Activated CD8-positive, alpha-beta T cell treated with anti-CD3 and anti-CD28 coated beads for 36 hours (primary cell): ENCODE results near the gene KCNJ15. TPM values are rescaled to one million over a fixed set of nuclear protein-coding genes. Genes with fewer than 3 reads are reported as not detected.

Source experiments
- ATAC-seq: fragments of 200-7000 bp; cut with Tn5 transposase; one replicate; pipeline ENCODE4 v1.10.0; 2021; ENCODE audit warnings: mild to moderate bottlenecking, moderate library complexity
- CTCF ChIA-PET: fragments of 350-600 bp; sonication (Branson Sonifier 250); formaldehyde crosslinking; loops from one replicate; lab custom pipeline; 2021; ENCODE audit warnings: antibody characterized with exemption; lab: Charles Lee
- POLR2A ChIA-PET: fragments of 350-600 bp; sonication (Branson Sonifier 250); formaldehyde crosslinking; loops from one replicate; lab custom pipeline; 2021; ENCODE audit warnings: antibody characterized with exemption; lab: Charles Lee
- DNase-seq: peaks from one replicate; pipeline ENCODE4 v3.0.0-alpha.2; 2020
- H3K27ac Mint-ChIP-seq: one replicate; pipeline ENCODE4 v1.8.0; 2021; ENCODE audit warnings: mild to moderate bottlenecking, mixed read lengths
- H3K27me3 Mint-ChIP-seq: one replicate; pipeline ENCODE4 v1.8.0; 2021; ENCODE audit warnings: mixed read lengths
- H3K36me3 Mint-ChIP-seq: one replicate; pipeline ENCODE4 v1.8.0; 2021; ENCODE audit warnings: low read depth, mixed read lengths
- H3K4me1 Mint-ChIP-seq: one replicate; pipeline ENCODE4 v1.8.0; 2021; ENCODE audit warnings: low read depth, mixed read lengths
- H3K4me3 Mint-ChIP-seq: one replicate; pipeline ENCODE4 v1.8.0; 2021; ENCODE audit warnings: mild to moderate bottlenecking, moderate library complexity, mixed read lengths
- H3K9me3 Mint-ChIP-seq: one replicate; pipeline ENCODE4 v1.8.0; 2021; ENCODE audit warnings: mixed read lengths
- CTCF ChIP-seq: fragments of 200-600 bp; IDR thresholded peaks from one replicate; pipeline ENCODE4 v1.8.0; 2022; ENCODE audit warnings: antibody characterized with exemption, mild to moderate bottlenecking
- intact Hi-C: fragments of 100-400 bp; cut with micrococcal nuclease; formaldehyde crosslinking; loops from one replicate; pipeline ENCODE4 v1.10.0; 2022
- total RNA-seq, 2 experiments: library from RNA; stranded (reverse); gene quantifications; one replicate each; pipeline ENCODE4 v1.2.3, GENCODE V29; 2021

The KCNJ15 gene
- total RNA-seq, 2 experiments from 2014 or later, result 0.43 TPM; not detected in 1

- ChIA-PET CTCF (no interaction called here), POLR2A (no interaction called here)
- H3K4me3 Mint-ChIP-seq, result no peak overlapping the region
- intact Hi-C loops, result no loop called here
- DNase-seq (no peak), ATAC-seq (no peak)
- H3K4me1 Mint-ChIP-seq, result peaks cover 8% of the 10 kb centered on the region
- H3K27ac Mint-ChIP-seq, result no peak overlapping the region
- H3K36me3 Mint-ChIP-seq, result no peaks in the 10 kb centered on the region
- peaks cover 5% of the 10 kb centered on the region for H3K27me3 Mint-ChIP-seq
- H3K9me3 Mint-ChIP-seq, result no peaks in the 10 kb centered on the region
- TF ChIP-seq CTCF, result no peak
Measured at GRCh38 chr21:38289705-38290485, 33.1 kb downstream of the KCNJ15 start.

GRCh38 chr21:38290809-38291208 is 34.0 kb downstream of the KCNJ15 start:
- no peak overlapping the region for H3K27ac Mint-ChIP-seq
- DNase-seq, result no peak
- ChIA-PET CTCF (no interaction called here), POLR2A (no interaction called here)
- H3K9me3 Mint-ChIP-seq, result no peaks in the 10 kb centered on the region
- peaks cover 5% of the 10 kb centered on the region for H3K27me3 Mint-ChIP-seq
- ATAC-seq, result no peak
- no peak overlapping the region for H3K4me3 Mint-ChIP-seq
- intact Hi-C loops, result no loop called here
- TF ChIP-seq CTCF, result no peak
- H3K4me1 Mint-ChIP-seq, result peaks cover 9% of the 10 kb centered on the region
- H3K36me3 Mint-ChIP-seq, result no peaks in the 10 kb centered on the region

GRCh38 chr21:38291874-38292273 is 35.1 kb downstream of the KCNJ15 start:
- no peak for TF ChIP-seq CTCF
- Mint-ChIP-seq H3K36me3 (no peaks in the 10 kb centered on the region), H3K4me1 (peaks cover 18% of the 10 kb centered on the region), H3K9me3 (no peaks in the 10 kb centered on the region), H3K4me3 (no peak overlapping the region), H3K27me3 (peaks cover 2% of the 10 kb centered on the region), H3K27ac (no peak overlapping the region)
- ATAC-seq (no peak), DNase-seq (no peak)
- ChIA-PET CTCF (no interaction called here), POLR2A (no interaction called here)
- intact Hi-C loops, result no loop called here

- ATAC-seq (no peak), DNase-seq (no peak)
- intact Hi-C loops, result no loop called here
- H3K9me3 Mint-ChIP-seq, result no peaks in the 10 kb centered on the region
- peaks cover 2% of the 10 kb centered on the region for H3K27me3 Mint-ChIP-seq
- TF ChIP-seq CTCF, result no peak
- CTCF ChIA-PET, result no interaction called here
- no peaks in the 10 kb centered on the region for H3K36me3 Mint-ChIP-seq
- no peak overlapping the region for H3K27ac Mint-ChIP-seq
- H3K4me3 Mint-ChIP-seq, result no peak overlapping the region
- H3K4me1 Mint-ChIP-seq, result peaks cover 18% of the 10 kb centered on the region
- POLR2A ChIA-PET, result no interaction called here
Measured at GRCh38 chr21:38293113-38293512, 36.3 kb downstream of the KCNJ15 start.

- no peaks in the 10 kb centered on the region for H3K9me3 Mint-ChIP-seq
- no peak for TF ChIP-seq CTCF
- no peaks in the 10 kb centered on the region for H3K36me3 Mint-ChIP-seq
- no peak overlapping the region for H3K4me3 Mint-ChIP-seq
- H3K4me1 Mint-ChIP-seq, result peaks cover 18% of the 10 kb centered on the region
- no peak for ATAC-seq
- intact Hi-C loops, result no loop called here
- H3K27me3 Mint-ChIP-seq, result peaks cover 2% of the 10 kb centered on the region
- POLR2A ChIA-PET, result no interaction called here
- no peak for DNase-seq
- CTCF ChIA-PET, result interaction anchor here (0.6 to 1.3 kb wide), 6 partner anchors 13 to 77 kb away, joined by 3 read pairs; no protein-coding TSS in a partner anchor
- no peak overlapping the region for H3K27ac Mint-ChIP-seq
Measured at GRCh38 chr21:38293765-38294164, 37.0 kb downstream of the KCNJ15 start.
